Measurements from ENCODE around the gene SRGAP1. TPM values are rescaled to one million over a fixed set of nuclear protein-coding genes. Genes with fewer than 3 reads are reported as not detected.

SRGAP1 gene
- total and polyA plus RNA-seq, 2 of the 13 experiments (the other 11 are each of a cell fraction or from before 2014, with no cell fraction given) = 1.6 to 3.4 TPM

GRCh38 chr12:64147875-64148274 lies 303.4 kb downstream of the SRGAP1 start:
- 81% methylated on average over 2 of the region's 2 CpGs for WGBS (ENCODE audit: low lambda C conversion rate)

More at GRCh38 chr12:64147875-64148274, 303.4 kb downstream of the SRGAP1 start:
- intact Hi-C loops (cut with micrococcal nuclease; ENCODE audit: unreplicated experiment) = no loop called here
- CTCF ChIA-PET (ENCODE audit: low intra/inter-chr PET ratio, low total read pairs) = no interaction called here
- peaks cover 0 to 2% of the 10 kb centered on the region in 2 experiments; a peak in 2 of 5 replicates for H3K36me3 ChIP-seq (replicated peaks in 1 of 2; ENCODE audit: control insufficient read depth in 1 of 2, insufficient read depth in 2 of 2, low read length in 2 of 2)
- H3K4me3 ChIP-seq (replicated peaks in 1 of 3; ENCODE audit: insufficient read depth in 1 of 3, low read depth in 2 of 3, low read length in 3 of 3) = no peak overlapping the region
- POLR2A ChIA-PET = no interaction called here
- H3K4me1 ChIP-seq (ENCODE audit: insufficient read depth, low read length) = no peaks in the 10 kb centered on the region
- ATAC-seq (no peak), DNase-seq (ENCODE audit: low spot score) (no peak), FAIRE-seq (no peak)
- no peaks in the 10 kb centered on the region for H3K9me3 ChIP-seq (ENCODE audit: low read length)
- no peak overlapping the region for H3K9ac ChIP-seq (ENCODE audit: insufficient read depth, low read depth, low read length)
- no peak for TF ChIP-seq ZBTB33 (CRISPR knock-in tag; IDR thresholded peaks at IDR 0.05)
- TF ChIP-seq ZFAT (CRISPR knock-in tag; conservative IDR thresholded peaks at IDR 0.05) = no peak
- TF ChIP-seq HHEX (CRISPR knock-in tag; IDR thresholded peaks at IDR 0.05) = no peak
- TF ChIP-seq KAT2B (IDR thresholded peaks at IDR 0.05; ENCODE audit: borderline replicate concordance, low read depth, low read length) = no peak
- TF ChIP-seq ZBTB26 (CRISPR knock-in tag; IDR thresholded peaks at IDR 0.05; ENCODE audit: borderline replicate concordance) = no peak
- TF ChIP-seq HNRNPK (IDR thresholded peaks at IDR 0.05; ENCODE audit: low read depth, low read length, poor library complexity, severe bottlenecking) = no peak
- TF ChIP-seq MAFK (conservative IDR thresholded peaks at IDR 0.05 in 1 of 2, IDR thresholded peaks at IDR 0.05 in 1 of 2; ENCODE audit: low read length in 2 of 2) = no peak
- TF ChIP-seq HNF4G (IDR thresholded peaks at IDR 0.05; ENCODE audit: borderline replicate concordance, low read depth, low read length) = no peak
- no peak for TF ChIP-seq HNF4G (CRISPR knock-in tag; IDR thresholded peaks at IDR 0.05; ENCODE audit: borderline replicate concordance, low read depth)
- no peak for TF ChIP-seq SAP130 (CRISPR knock-in tag; IDR thresholded peaks at IDR 0.05; ENCODE audit: low read depth)
- no peak for TF ChIP-seq RFXANK (CRISPR knock-in tag; IDR thresholded peaks at IDR 0.05)
- TF ChIP-seq CENPX (CRISPR knock-in tag; IDR thresholded peaks at IDR 0.05) = no peak
- no peak for TF ChIP-seq ZNF792 (CRISPR knock-in tag; IDR thresholded peaks at IDR 0.05)
- no peak for TF ChIP-seq ZFP36L1 (CRISPR knock-in tag; IDR thresholded peaks at IDR 0.05)
- TF ChIP-seq ZSCAN5A (CRISPR knock-in tag; IDR thresholded peaks at IDR 0.05; ENCODE audit: borderline replicate concordance) = no peak
- no peak for TF ChIP-seq JARID2 (CRISPR knock-in tag; IDR thresholded peaks at IDR 0.05; ENCODE audit: insufficient replicate concordance)
- TF ChIP-seq TBX3 (IDR thresholded peaks at IDR 0.05; ENCODE audit: borderline replicate concordance) = no peak
- TF ChIP-seq, protein P1, sequence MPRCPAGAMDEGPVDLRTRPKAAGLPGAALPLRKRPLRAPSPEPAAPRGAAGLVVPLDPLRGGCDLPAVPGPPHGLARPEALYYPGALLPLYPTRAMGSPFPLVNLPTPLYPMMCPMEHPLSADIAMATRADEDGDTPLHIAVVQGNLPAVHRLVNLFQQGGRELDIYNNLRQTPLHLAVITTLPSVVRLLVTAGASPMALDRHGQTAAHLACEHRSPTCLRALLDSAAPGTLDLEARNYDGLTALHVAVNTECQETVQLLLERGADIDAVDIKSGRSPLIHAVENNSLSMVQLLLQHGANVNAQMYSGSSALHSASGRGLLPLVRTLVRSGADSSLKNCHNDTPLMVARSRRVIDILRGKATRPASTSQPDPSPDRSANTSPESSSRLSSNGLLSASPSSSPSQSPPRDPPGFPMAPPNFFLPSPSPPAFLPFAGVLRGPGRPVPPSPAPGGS (CRISPR knock-in tag; IDR thresholded peaks at IDR 0.05) = no peak
- TF ChIP-seq ZNF878 (CRISPR knock-in tag; IDR thresholded peaks at IDR 0.05) = no peak
- TF ChIP-seq, protein P2, sequence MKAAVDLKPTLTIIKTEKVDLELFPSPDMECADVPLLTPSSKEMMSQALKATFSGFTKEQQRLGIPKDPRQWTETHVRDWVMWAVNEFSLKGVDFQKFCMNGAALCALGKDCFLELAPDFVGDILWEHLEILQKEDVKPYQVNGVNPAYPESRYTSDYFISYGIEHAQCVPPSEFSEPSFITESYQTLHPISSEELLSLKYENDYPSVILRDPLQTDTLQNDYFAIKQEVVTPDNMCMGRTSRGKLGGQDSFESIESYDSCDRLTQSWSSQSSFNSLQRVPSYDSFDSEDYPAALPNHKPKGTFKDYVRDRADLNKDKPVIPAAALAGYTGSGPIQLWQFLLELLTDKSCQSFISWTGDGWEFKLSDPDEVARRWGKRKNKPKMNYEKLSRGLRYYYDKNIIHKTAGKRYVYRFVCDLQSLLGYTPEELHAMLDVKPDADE (CRISPR knock-in tag; IDR thresholded peaks at IDR 0.05) = no peak
- no peaks in the 10 kb centered on the region for H4K20me1 ChIP-seq (ENCODE audit: insufficient read depth, low read length)
- no peak overlapping the region for H2AFZ ChIP-seq (ENCODE audit: low read length)
- H3K27me3 ChIP-seq (ENCODE audit: control insufficient read depth in 1 of 2, insufficient read depth in 2 of 2, low read length in 2 of 2) = no peaks in the 10 kb centered on the region
- in situ Hi-C loops (cut with HindIII; ENCODE audit: extremely low pct_ligation_motif_present, low pct_unique_long_range_greater_than_20kb) = no loop called here
- H3K27ac ChIP-seq (ENCODE audit: extremely low read length, insufficient read depth, low read length) = no peak overlapping the region
- H3K4me2 ChIP-seq (ENCODE audit: low read depth, low read length) = no peak overlapping the region
- no peaks in the 10 kb centered on the region for H3K79me2 ChIP-seq (ENCODE audit: insufficient read depth, low read length)
- no TSS peak for BruUV-seq (replicated peaks)
